ENCODE measurements around the gene EHD2. TPM values are rescaled to one million over a fixed set of nuclear protein-coding genes. Genes with fewer than 3 reads are reported as not detected.

EHD2 gene
- total RNA-seq, 1 experiment from 2014 or later, result 60.5 TPM

DNA sequence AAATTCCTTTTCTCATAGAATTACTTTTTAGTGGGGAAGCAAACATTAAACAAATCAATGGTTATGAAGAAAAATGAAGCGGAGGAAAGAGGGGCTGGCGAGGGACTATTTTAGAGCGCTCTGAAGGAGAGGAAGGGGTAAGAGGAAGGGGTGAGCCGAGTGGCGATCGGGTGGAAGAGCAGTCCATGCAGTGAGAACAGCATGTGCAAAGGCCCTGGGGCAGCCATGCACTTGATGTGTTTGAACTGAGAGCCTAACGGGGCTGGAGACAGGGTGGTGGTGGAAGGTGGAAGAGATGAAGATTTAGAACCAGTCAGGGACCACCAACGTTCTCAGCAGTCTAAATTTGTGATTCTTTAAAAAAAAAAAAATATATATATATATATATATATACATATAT lies 17.7 kb downstream of the EHD2 start:
- H3K27ac ChIP-seq (ENCODE audit: low read depth, low read length), result peak overlapping the region; percentile 98; the same call in 1 of the 2 replicates
- H3K4me1 ChIP-seq (ENCODE audit: control insufficient read depth in 1 of 2, insufficient read depth in 2 of 2, low read length in 2 of 2), result peaks cover 33 to 50% of the 10 kb centered on the region in 2 experiments
- H3K79me2 ChIP-seq (ENCODE audit: insufficient read depth, low read length), result peaks cover 8% of the 10 kb centered on the region
- no peaks in the 10 kb centered on the region for H3K27me3 ChIP-seq (ENCODE audit: insufficient read depth, low read length)
- H3K4me3 ChIP-seq (replicated peaks in 1 of 2; ENCODE audit: low read depth in 1 of 2, low read length in 2 of 2), result no peak overlapping the region
- H3K36me3 ChIP-seq (ENCODE audit: control insufficient read depth in 1 of 2, insufficient read depth in 2 of 2, low read length in 2 of 2), result peaks cover 2 to 14% of the 10 kb centered on the region in 2 experiments; a peak in 3 of 4 replicates
- H3K4me2 ChIP-seq (ENCODE audit: low read length), result peak overlapping the region; percentile 88; the same call in 1 of the 2 replicates
- H3K9me3 ChIP-seq (ENCODE audit: control insufficient read depth in 1 of 2, insufficient read depth in 1 of 2, low read depth in 1 of 2, low read length in 2 of 2), result no peaks in the 10 kb centered on the region
- no TSS peak for BruUV-seq (replicated peaks)
- no peaks in the 10 kb centered on the region for H4K20me1 ChIP-seq (ENCODE audit: insufficient read depth)
- POLR2A ChIA-PET, result no interaction called here
- intact Hi-C loops (cut with micrococcal nuclease), result no loop called here
- TF ChIP-seq CEBPB (IDR thresholded peaks at IDR 0.05; ENCODE audit: low read depth) (no peak), SP1 (IDR thresholded peaks at IDR 0.05; ENCODE audit: low read depth) (no peak), CBX3 (IDR thresholded peaks at IDR 0.05; ENCODE audit: low read depth) (no peak), SIN3A (IDR thresholded peaks at IDR 0.05; ENCODE audit: low read depth) (no peak), TCF7L2 (IDR thresholded peaks at IDR 0.05; ENCODE audit: borderline replicate concordance, extremely low read depth, insufficient read depth, insufficient read length) (no peak)
- H3K9ac ChIP-seq (ENCODE audit: low read length), result no peak overlapping the region
- no peak for ATAC-seq
- no peaks in the 10 kb centered on the region for H3K9me2 ChIP-seq (ENCODE audit: insufficient read depth)
- no peak for DNase-seq (ENCODE audit: low read depth, low spot score)
- RAD21 ChIA-PET (ENCODE audit: low non-redundant PET in 1 of 2, low total read pairs in 2 of 2, uncharacterized antibody in 2 of 2, unreplicated experiment in 2 of 2), result no interaction called here
- CTCF ChIA-PET, result no interaction called here
- no peak overlapping the region for H2AFZ ChIP-seq (ENCODE audit: low read depth, low read length, poor library complexity, severe bottlenecking)

DNA sequence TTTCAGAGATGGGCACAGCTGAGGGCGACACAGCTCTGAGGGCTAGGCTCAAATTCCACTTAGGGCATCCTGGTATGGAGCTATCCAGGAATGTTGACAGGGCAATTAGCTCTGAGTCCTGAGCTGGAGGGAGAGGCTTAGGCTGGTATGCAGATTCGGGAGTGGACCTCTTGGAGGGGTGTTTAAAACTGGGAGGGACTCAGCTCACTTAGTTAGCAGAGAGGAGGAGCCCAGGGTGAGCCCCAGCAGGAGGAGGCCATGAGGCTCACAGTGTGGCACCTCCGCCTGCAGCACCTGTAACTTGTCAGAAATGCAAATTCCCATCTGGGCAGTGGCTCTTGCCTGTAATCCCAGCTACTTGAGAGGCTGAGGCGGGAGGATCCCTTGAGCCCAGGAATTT lies 21.9 kb downstream of the EHD2 start:
- Histone ChIP-seq H4K20me1 (ENCODE audit: insufficient read depth) (no peaks in the 10 kb centered on the region), H3K9ac (ENCODE audit: low read length) (no peak overlapping the region), H2AFZ (ENCODE audit: low read depth, low read length, poor library complexity, severe bottlenecking) (no peak overlapping the region), H3K4me1 (ENCODE audit: control insufficient read depth in 1 of 2, insufficient read depth in 2 of 2, low read length in 2 of 2) (peaks cover 0 to 8% of the 10 kb centered on the region in 2 experiments; a peak in 1 of 4 replicates), H3K27me3 (ENCODE audit: insufficient read depth, low read length) (no peaks in the 10 kb centered on the region), H3K79me2 (ENCODE audit: insufficient read depth, low read length) (peaks cover 8% of the 10 kb centered on the region), H3K36me3 (ENCODE audit: control insufficient read depth in 1 of 2, insufficient read depth in 2 of 2, low read length in 2 of 2) (peaks cover 4 to 13% of the 10 kb centered on the region in 2 experiments; a peak in 3 of 4 replicates), H3K27ac (ENCODE audit: low read depth, low read length) (no peak overlapping the region; the same call in 1 of the 2 replicates), H3K4me2 (ENCODE audit: low read length) (no peak overlapping the region), H3K9me3 (ENCODE audit: control insufficient read depth in 1 of 2, insufficient read depth in 1 of 2, low read depth in 1 of 2, low read length in 2 of 2) (no peaks in the 10 kb centered on the region), H3K4me3 (replicated peaks in 1 of 2; ENCODE audit: low read depth in 1 of 2, low read length in 2 of 2) (no peak overlapping the region), H3K9me2 (ENCODE audit: insufficient read depth) (no peaks in the 10 kb centered on the region)
- DNase-seq (ENCODE audit: low read depth, low spot score), result no peak
- ChIA-PET POLR2A (no interaction called here), RAD21 (ENCODE audit: low non-redundant PET in 1 of 2, low total read pairs in 2 of 2, uncharacterized antibody in 2 of 2, unreplicated experiment in 2 of 2) (no interaction called here), CTCF (interaction anchor here (0.7 kb wide), 1 partner anchor 12 kb away, joined by 3 read pairs; no protein-coding TSS in a partner anchor)
- no TSS peak for BruUV-seq (replicated peaks)
- TF ChIP-seq EZH2 (IDR thresholded peaks at IDR 0.05) (no peak), JUND (IDR thresholded peaks at IDR 0.05) (no peak), RAD21 (IDR thresholded peaks at IDR 0.05; ENCODE audit: low read depth) (no peak), POLR2A (IDR thresholded peaks at IDR 0.05; ENCODE audit: borderline replicate concordance, extremely low read depth, insufficient read depth, insufficient read length) (no peak), SIN3A (IDR thresholded peaks at IDR 0.05; ENCODE audit: low read depth) (no peak)
- TF ChIP-seq, protein P1, sequence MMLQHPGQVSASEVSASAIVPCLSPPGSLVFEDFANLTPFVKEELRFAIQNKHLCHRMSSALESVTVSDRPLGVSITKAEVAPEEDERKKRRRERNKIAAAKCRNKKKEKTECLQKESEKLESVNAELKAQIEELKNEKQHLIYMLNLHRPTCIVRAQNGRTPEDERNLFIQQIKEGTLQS (IDR thresholded peaks at IDR 0.05), result no peak
- ATAC-seq, result no peak
- intact Hi-C loops (cut with micrococcal nuclease), result no loop called here

All from HCT116 (cell line).